Parathyroid adenoma (tissue), 2 donors: ENCODE data around the gene TRIM47.

Experiments
- H2AFZ ChIP-seq: fragments of 300-600 bp; sonication (generic); one replicate; pipeline ENCODE4 v1.7.0; 2017; ENCODE audit warnings: antibody characterized with exemption, mild to moderate bottlenecking
- H3K27ac ChIP-seq: fragments of 300-600 bp; sonication (generic); one replicate; pipeline ENCODE4 v1.7.0; 2017
- H3K27me3 ChIP-seq: fragments of 300-600 bp; sonication (generic); one replicate; pipeline ENCODE4 v1.7.0; 2017; ENCODE audit warnings: low read length; ENCODE audit not compliant: control insufficient read depth, insufficient read depth
- H3K36me3 ChIP-seq: fragments of 300-600 bp; sonication (generic); one replicate; pipeline ENCODE4 v1.7.0; 2017; ENCODE audit warnings: low read length; ENCODE audit not compliant: control insufficient read depth, insufficient read depth
- H3K4me1 ChIP-seq: fragments of 300-600 bp; sonication (generic); one replicate; pipeline ENCODE4 v1.7.0; 2017; ENCODE audit warnings: control low read depth
- H3K4me2 ChIP-seq: fragments of 300-600 bp; sonication (generic); one replicate; pipeline ENCODE4 v1.7.0; 2017; ENCODE audit warnings: low read length
- H3K4me3 ChIP-seq: fragments of 300-600 bp; sonication (generic); one replicate; pipeline ENCODE4 v1.7.0; 2017; ENCODE audit warnings: low read depth, low read length
- H3K79me2 ChIP-seq: fragments of 300-600 bp; sonication (generic); one replicate; pipeline ENCODE4 v1.7.0; 2017; ENCODE audit warnings: control low read depth
- H3K9ac ChIP-seq: fragments of 300-600 bp; sonication (generic); one replicate; pipeline ENCODE4 v1.7.0; 2017; ENCODE audit warnings: mild to moderate bottlenecking
- H3K9me3 ChIP-seq: fragments of 300-600 bp; sonication (generic); one replicate; pipeline ENCODE4 v1.7.0; 2017; ENCODE audit warnings: low read length; ENCODE audit not compliant: control insufficient read depth
- TF ChIP-seq, protein P1 (sequence below): fragments of 300-600 bp; sonication (generic); IDR thresholded peaks from one replicate; pipeline ENCODE4 v1.7.0; 2017; ENCODE audit warnings: antibody characterized with exemption, mild to moderate bottlenecking
- donor health status: primary hyperparathyroidism.

The TRIM47 gene

DNA sequence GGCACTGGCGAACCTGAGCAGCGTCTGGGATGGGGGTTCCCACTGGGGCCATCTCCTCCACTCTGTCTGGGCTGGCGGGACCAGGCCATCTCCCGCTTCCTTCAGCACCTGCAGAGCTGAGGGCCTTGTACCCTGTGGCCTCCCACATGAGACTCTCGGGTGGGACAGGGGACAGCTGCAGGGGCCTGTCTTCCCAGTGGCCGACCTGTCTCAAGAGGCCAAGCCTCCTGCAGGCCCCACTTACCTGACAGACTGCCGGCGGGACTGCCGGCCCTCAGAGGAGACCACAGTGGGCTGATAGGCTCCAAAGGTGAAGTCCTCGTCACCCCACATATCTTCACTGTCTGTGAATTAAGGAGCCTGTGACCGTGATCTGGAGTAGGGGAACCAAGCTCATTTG, 46.7 kb upstream of the TRIM47 start:
- no peaks in the 10 kb centered on the region for H3K9me3 ChIP-seq
- no peaks in the 10 kb centered on the region for H3K79me2 ChIP-seq
- no peak overlapping the region for H3K27ac ChIP-seq
- H2AFZ ChIP-seq, result no peak overlapping the region
- TF ChIP-seq, protein P1, sequence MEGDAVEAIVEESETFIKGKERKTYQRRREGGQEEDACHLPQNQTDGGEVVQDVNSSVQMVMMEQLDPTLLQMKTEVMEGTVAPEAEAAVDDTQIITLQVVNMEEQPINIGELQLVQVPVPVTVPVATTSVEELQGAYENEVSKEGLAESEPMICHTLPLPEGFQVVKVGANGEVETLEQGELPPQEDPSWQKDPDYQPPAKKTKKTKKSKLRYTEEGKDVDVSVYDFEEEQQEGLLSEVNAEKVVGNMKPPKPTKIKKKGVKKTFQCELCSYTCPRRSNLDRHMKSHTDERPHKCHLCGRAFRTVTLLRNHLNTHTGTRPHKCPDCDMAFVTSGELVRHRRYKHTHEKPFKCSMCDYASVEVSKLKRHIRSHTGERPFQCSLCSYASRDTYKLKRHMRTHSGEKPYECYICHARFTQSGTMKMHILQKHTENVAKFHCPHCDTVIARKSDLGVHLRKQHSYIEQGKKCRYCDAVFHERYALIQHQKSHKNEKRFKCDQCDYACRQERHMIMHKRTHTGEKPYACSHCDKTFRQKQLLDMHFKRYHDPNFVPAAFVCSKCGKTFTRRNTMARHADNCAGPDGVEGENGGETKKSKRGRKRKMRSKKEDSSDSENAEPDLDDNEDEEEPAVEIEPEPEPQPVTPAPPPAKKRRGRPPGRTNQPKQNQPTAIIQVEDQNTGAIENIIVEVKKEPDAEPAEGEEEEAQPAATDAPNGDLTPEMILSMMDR, result no peak
- H3K27me3 ChIP-seq, result no peaks in the 10 kb centered on the region
- H3K4me1 ChIP-seq, result no peaks in the 10 kb centered on the region
- no peaks in the 10 kb centered on the region for H3K36me3 ChIP-seq
- no peak overlapping the region for H3K4me2 ChIP-seq
- no peak overlapping the region for H3K4me3 ChIP-seq
- H3K9ac ChIP-seq, result no peak overlapping the region

DNA sequence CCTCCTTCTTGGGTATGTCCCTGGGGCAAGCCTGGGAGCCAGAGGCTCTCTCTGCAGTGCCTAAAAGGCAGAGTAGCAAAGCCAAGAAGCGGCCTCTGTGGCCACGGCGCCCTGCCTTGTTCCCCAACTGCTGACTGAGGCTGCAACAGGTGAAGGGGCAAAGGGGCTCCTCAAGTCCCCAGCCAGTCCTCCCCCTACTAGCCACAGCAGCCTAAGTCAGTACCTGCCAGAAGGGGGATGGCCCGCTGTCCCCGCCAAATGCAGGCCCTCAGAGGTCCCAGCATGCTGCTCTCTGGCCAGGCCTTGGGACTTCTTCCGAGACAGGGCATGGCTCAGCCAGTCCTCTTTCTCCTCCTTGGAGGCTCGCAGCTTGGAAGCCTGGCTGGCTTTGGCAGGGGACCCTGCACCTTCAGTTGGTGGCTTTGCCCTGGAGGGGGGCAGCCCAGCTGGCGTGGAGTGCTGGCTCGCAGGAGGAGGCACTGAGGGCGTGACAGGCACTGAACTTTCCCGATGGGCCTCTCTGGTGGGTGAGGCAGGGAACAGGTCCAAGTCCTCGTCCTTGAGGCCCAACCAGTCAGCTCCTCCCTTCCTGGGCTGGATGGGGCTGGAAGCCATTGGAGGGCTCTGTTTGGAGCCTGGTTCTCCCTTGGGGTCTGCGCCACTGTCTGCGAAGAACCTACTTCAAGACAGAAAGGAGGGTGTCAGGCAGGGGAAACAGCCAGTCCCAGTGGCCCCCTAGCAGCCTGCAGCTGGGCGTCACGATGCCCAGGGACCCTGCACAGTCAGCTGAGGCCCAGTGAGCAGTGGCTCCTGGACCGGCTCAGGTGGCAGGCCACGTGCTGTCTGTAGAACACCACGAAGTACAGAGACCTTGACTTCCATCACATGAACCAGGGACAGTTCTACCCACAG, 44.8 kb upstream of the TRIM47 start:
- Histone ChIP-seq H2AFZ (no peak overlapping the region), H3K4me2 (no peak overlapping the region), H3K4me3 (no peak overlapping the region), H3K4me1 (no peaks in the 10 kb centered on the region), H3K36me3 (no peaks in the 10 kb centered on the region), H3K9me3 (no peaks in the 10 kb centered on the region), H3K27me3 (no peaks in the 10 kb centered on the region), H3K9ac (no peak overlapping the region), H3K79me2 (no peaks in the 10 kb centered on the region), H3K27ac (no peak overlapping the region)
- TF ChIP-seq, protein P1, result no peak

DNA sequence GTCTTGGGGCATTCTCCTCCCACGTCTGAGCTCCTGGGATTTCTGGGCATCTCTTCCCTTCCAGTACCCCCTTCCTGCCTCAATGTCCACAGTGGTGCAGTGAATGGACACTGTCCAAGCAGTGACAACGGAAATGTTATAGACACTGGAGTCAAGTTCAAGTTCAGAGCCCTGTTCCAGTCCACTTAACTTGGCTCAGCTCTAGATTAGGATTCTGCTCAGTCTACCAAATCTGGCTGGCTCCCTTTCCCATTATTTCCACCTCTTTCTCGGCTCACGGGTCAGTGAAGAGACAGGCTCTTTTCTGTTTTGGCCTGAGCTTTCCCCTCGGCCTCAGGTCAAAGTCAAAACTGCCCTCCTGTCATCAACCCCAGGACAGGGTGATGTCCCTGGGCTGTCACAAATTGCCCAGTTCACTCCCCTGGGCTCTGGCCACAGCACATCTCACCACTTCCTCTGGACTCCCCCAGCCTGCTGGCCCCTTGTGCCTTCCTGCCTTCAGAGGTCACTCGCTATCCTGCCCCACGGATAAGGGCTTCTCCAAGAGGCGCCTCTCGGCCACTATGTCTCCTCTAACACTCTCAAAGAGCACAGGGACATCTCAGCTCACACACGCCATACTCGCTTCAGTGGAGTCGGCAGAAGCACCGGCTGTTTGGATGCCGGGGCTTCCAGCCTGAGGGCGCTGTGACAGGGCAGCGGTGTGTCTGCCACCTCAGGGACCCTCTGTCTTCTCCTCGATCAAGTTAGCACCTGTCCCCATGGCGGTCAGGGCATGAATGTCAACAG, 44.0 kb upstream of the TRIM47 start:
- no peak overlapping the region for H3K4me3 ChIP-seq
- no peak overlapping the region for H3K4me2 ChIP-seq
- no peak overlapping the region for H2AFZ ChIP-seq
- H3K27ac ChIP-seq, result no peak overlapping the region
- TF ChIP-seq, protein P1, result no peak
- no peaks in the 10 kb centered on the region for H3K36me3 ChIP-seq
- no peaks in the 10 kb centered on the region for H3K9me3 ChIP-seq
- no peak overlapping the region for H3K9ac ChIP-seq
- no peaks in the 10 kb centered on the region for H3K79me2 ChIP-seq
- no peaks in the 10 kb centered on the region for H3K4me1 ChIP-seq
- no peaks in the 10 kb centered on the region for H3K27me3 ChIP-seq

DNA sequence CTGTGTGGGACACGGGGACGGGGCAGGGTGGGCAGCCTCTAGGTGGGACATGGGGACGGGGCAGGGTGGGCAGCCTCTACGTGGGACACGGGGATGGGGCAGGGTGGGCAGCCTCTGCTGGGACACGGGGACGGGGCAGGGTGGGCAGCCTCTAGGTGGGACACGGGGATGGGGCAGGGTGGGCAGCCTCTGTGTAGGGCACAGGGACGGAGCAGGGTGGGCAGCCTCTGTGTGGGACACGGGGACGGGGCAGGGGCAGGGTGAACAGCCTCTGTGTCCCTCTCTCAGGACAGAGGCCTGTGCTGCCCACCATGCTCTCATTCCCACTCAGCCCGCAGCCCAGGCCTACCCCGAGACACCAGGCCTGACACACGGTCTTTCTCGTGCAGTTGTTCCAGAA, 43.2 kb upstream of the TRIM47 start:
- Histone ChIP-seq H3K9ac (no peak overlapping the region), H3K4me2 (no peak overlapping the region), H3K79me2 (no peaks in the 10 kb centered on the region), H3K9me3 (no peaks in the 10 kb centered on the region), H3K27ac (no peak overlapping the region), H3K4me3 (no peak overlapping the region), H3K36me3 (no peaks in the 10 kb centered on the region), H2AFZ (no peak overlapping the region), H3K27me3 (no peaks in the 10 kb centered on the region), H3K4me1 (no peaks in the 10 kb centered on the region)
- TF ChIP-seq, protein P1, result no peak
